K562 (cell line): ENCODE data around the gene KNCN. TPM values are rescaled to one million over a fixed set of nuclear protein-coding genes. Genes with fewer than 3 reads are reported as not detected.

Source experiments
- ATAC-seq: fragments of 200-7000 bp; cut with Tn5 transposase; 3 replicates; pipeline ENCODE4 v1.9.1; 2020; ENCODE audit warnings: moderate library complexity
- BruUV-seq: library from RNA; stranded (reverse); fragments of 400-500 nt; replicated peaks from 2 replicates; lab custom pipeline; 2021; lab: Mats Ljungman, UMichigan
- CTCF ChIA-PET: fragments of 300-600 bp; formaldehyde crosslinking; extraction: SDS; loops from one replicate; lab custom pipeline; 2021; ENCODE audit warnings: low intra/inter-chr PET ratio; lab: Yijun Ruan, JAX
- POLR2A ChIA-PET: fragments of 300-600, 350-650 bp; sonication (Branson Sonifier 250); formaldehyde crosslinking; extraction: SDS; loops from one replicate; lab custom pipeline; 2021; ENCODE audit warnings: antibody characterized with exemption, inconsistent platforms; lab: Yijun Ruan, JAX
- DNase-seq, 4 experiments: peaks; one replicate each; pipeline versions ENCODE4 v3.0.0 to v3.0.0-alpha.2; 2011 to 2018; ENCODE audit warnings: low spot score in 3 of 4, mixed read lengths in 3 of 4; ENCODE audit errors: extremely low read depth in 1 of 4
- FAIRE-seq: peaks from 2 replicates; lab custom pipeline; 2011; peaks lifted over from hg19 to GRCh38; lab: Jason Lieb, UNC
- H2AFZ ChIP-seq: 2 replicates; pipeline ENCODE4 v1.6.0; 2011; ENCODE audit warnings: low read depth, low read length, control low read depth, inconsistent platforms
- H3K27ac ChIP-seq: fragments of 200-600 bp; 3 replicates; pipeline ENCODE4 v1.8.0; 2011; ENCODE audit warnings: low read depth, mild to moderate bottlenecking, control low read depth, inconsistent platforms, low read length, moderate library complexity, mixed read lengths; ENCODE audit errors: extremely low read depth
- H3K27me3 ChIP-seq, 2 experiments: fragments of 300-600 bp in 1 of 2; 2 replicates in 1 of 2; 3 replicates in 1 of 2; pipeline versions ENCODE4 v1.6.0 to v1.8.0; 2011; ENCODE audit warnings: inconsistent platforms in 2 of 2, low read length in 2 of 2, mild to moderate bottlenecking in 1 of 2, mixed read lengths in 1 of 2, moderate library complexity in 1 of 2; ENCODE audit not compliant: control insufficient read depth in 2 of 2, insufficient read depth in 2 of 2
- H3K36me3 ChIP-seq: fragments of 300-600 bp; 3 replicates; pipeline ENCODE4 v1.8.0; 2011; ENCODE audit warnings: mild to moderate bottlenecking, low read length, inconsistent platforms; ENCODE audit not compliant: control insufficient read depth, insufficient read depth
- H3K4me1 ChIP-seq, 2 experiments: fragments of 200-600 bp in 1 of 2; replicated peaks in 1 of 2; 2 replicates in 1 of 2; 3 replicates in 1 of 2; pipeline versions ENCODE4 v1.5.1 to v1.8.0; 2011; ENCODE audit warnings: inconsistent platforms in 2 of 2, low read length in 2 of 2, mild to moderate bottlenecking in 1 of 2, mixed read lengths in 1 of 2, moderate library complexity in 1 of 2; ENCODE audit not compliant: control insufficient read depth in 2 of 2, insufficient read depth in 2 of 2
- H3K4me2 ChIP-seq: 2 replicates; pipeline ENCODE4 v1.6.1; 2011; ENCODE audit warnings: low read length, control low read depth, inconsistent platforms, mixed read lengths; ENCODE audit not compliant: insufficient read depth
- H3K4me3 ChIP-seq: fragments of 200-600 bp; sonication (generic), shearing (Covaris generic); 2 replicates; pipeline ENCODE4 v1.5.1; 2016; ENCODE audit warnings: control low read depth, inconsistent platforms
- H3K79me2 ChIP-seq: fragments of 200-600 bp; 3 replicates; pipeline ENCODE4 v1.8.0; 2011; ENCODE audit warnings: low read length, inconsistent platforms; ENCODE audit not compliant: control insufficient read depth, insufficient read depth
- H3K9ac ChIP-seq, 2 experiments: 2 replicates each; pipeline versions ENCODE4 v1.6.0 to v1.6.1; 2011; ENCODE audit warnings: low read depth in 2 of 2, low read length in 2 of 2, control low read depth in 1 of 2, inconsistent platforms in 1 of 2, mild to moderate bottlenecking in 1 of 2, mixed read lengths in 1 of 2; ENCODE audit not compliant: insufficient read depth in 1 of 2
- H3K9me1 ChIP-seq: one replicate; pipeline ENCODE4 v1.6.0; 2011; ENCODE audit warnings: inconsistent platforms, mild to moderate bottlenecking, low read length, moderate library complexity; ENCODE audit not compliant: control insufficient read depth, insufficient read depth
- H3K9me3 ChIP-seq: replicated peaks from 2 replicates; pipeline ENCODE4 v1.5.1; 2011; ENCODE audit warnings: low read depth, low read length, inconsistent platforms; ENCODE audit not compliant: control insufficient read depth, insufficient read depth
- H4K20me1 ChIP-seq: replicated peaks from 2 replicates; pipeline ENCODE4 v1.6.1; 2011; ENCODE audit warnings: low read length, inconsistent platforms, mixed read lengths; ENCODE audit not compliant: control insufficient read depth, insufficient read depth
- DMBX1 ChIP-seq: fragments of 250-450 bp; sonication (Bioruptor Pico); IDR thresholded peaks from 2 replicates; pipeline ENCODE4 v1.8.0; 2022; ENCODE audit warnings: inconsistent platforms, mild to moderate bottlenecking, moderate library complexity, borderline replicate concordance
- GTF2E2 ChIP-seq: fragments of 200-800 bp; sonication (Bioruptor generic); IDR thresholded peaks from 2 replicates; pipeline ENCODE4 v1.6.1; 2016; ENCODE audit warnings: missing genetic modification characterization, missing compliant biosample characterization
- KDM1A ChIP-seq, 2 experiments: fragments of 450-650 bp; IDR thresholded peaks; 2 replicates each; pipeline ENCODE4 v1.6.1; 2016; ENCODE audit warnings: mild to moderate bottlenecking in 2 of 2
- RFX7 ChIP-seq: fragments of 250-450 bp; sonication (Bioruptor Pico); IDR thresholded peaks from 2 replicates; pipeline ENCODE4 v1.5.1; 2021; ENCODE audit warnings: mild to moderate bottlenecking
- TAL1 ChIP-seq: fragments of 450-650 bp; IDR thresholded peaks from 2 replicates; pipeline ENCODE4 v1.6.1; 2016; ENCODE audit warnings: mild to moderate bottlenecking
- TCFL5 ChIP-seq: fragments of 250-450 bp; sonication (Bioruptor Pico); conservative IDR thresholded peaks from 2 replicates; pipeline ENCODE4 v1.6.1; 2021; ENCODE audit warnings: mild to moderate bottlenecking, moderate library complexity, matching md5 sums
- ZNF133 ChIP-seq: fragments of 250-450 bp; sonication (Bioruptor Pico); IDR thresholded peaks from 2 replicates; pipeline ENCODE4 v1.4.0; 2020; ENCODE audit warnings: mild to moderate bottlenecking
- ZNF165 ChIP-seq: fragments of 250-450 bp; sonication (Bioruptor Pico); IDR thresholded peaks from 2 replicates; pipeline ENCODE4 v1.4.0; 2020; ENCODE audit warnings: borderline replicate concordance
- ZNF589 ChIP-seq: fragments of 200-800 bp; sonication (Bioruptor generic); IDR thresholded peaks from 2 replicates; pipeline ENCODE4 v1.6.1; 2016; ENCODE audit warnings: low read depth, missing genetic modification characterization, missing compliant biosample characterization
- ZSCAN32 ChIP-seq: fragments of 450-650 bp; formaldehyde crosslinking; IDR thresholded peaks from 2 replicates; pipeline ENCODE4 v1.4.0; 2020; ENCODE audit warnings: mild to moderate bottlenecking, moderate library complexity
- WGBS: fragments of 100-300 bp; shearing (Covaris generic); methylation state at CpG from one replicate; pipeline ENCODE4 v1.1.6; 2016; ENCODE audit warnings: low coverage, mixed read lengths; ENCODE audit not compliant: insufficient coverage; ENCODE audit errors: missing lambda C conversion rate; 5-methylcytosine and 5-hydroxymethylcytosine counted together
- in situ Hi-C: fragments of 300-500 bp; cut with MboI; formaldehyde crosslinking; loops from 4 replicates; pipeline ENCODE4 v1.15.0; 2018; ENCODE audit warnings: inconsistent platforms, mixed read lengths
- intact Hi-C: fragments of 100-400 bp; cut with micrococcal nuclease; formaldehyde crosslinking; loops from 2 replicates; pipeline ENCODE4 v1.14.2; 2022
- polyA plus RNA-seq, 8 experiments: library from polyadenylated mRNA; depleted of rRNA in 4 of 8; stranded (reverse) in 5 of 8; unstranded in 3 of 8; fragments of >200 nt; fragmentation: Nextera tagmentation in 2 of 8; fragmentation: Illumina TruSeq in 1 of 8; extraction: Ambion mirVana in 2 of 8; extraction: Trizol in 1 of 8; gene quantifications; 2 replicates each; pipeline versions ENCODE4 v1.2.1 to v1.2.3, GENCODE V29; 2011 to 2014; ENCODE audit warnings: inconsistent platforms in 1 of 8, missing spikeins in 1 of 8
- total RNA-seq, 7 experiments: library from RNA; depleted of rRNA in 6 of 7; stranded (reverse); fragments of >200 nt in 6 of 7; fragmentation: Illumina TruSeq in 2 of 7; extraction: Trizol in 2 of 7; gene quantifications; 2 replicates each; pipeline versions ENCODE4 v1.2.1 to v1.2.3, GENCODE V29; 2011 to 2021; ENCODE audit warnings: low replicate concordance in 1 of 7
- TF ChIP-seq, protein P1 (sequence below): fragments of 150-350 bp; IDR thresholded peaks from 2 replicates; pipeline ENCODE4 v1.6.1; 2014; ENCODE audit warnings: low read depth, mild to moderate bottlenecking, low read length, borderline replicate concordance

The KNCN gene
- total and polyA plus RNA-seq, 9 of the 15 experiments (the other 6 are each of a cell fraction or from before 2014, with no cell fraction given): not detected

DNA sequence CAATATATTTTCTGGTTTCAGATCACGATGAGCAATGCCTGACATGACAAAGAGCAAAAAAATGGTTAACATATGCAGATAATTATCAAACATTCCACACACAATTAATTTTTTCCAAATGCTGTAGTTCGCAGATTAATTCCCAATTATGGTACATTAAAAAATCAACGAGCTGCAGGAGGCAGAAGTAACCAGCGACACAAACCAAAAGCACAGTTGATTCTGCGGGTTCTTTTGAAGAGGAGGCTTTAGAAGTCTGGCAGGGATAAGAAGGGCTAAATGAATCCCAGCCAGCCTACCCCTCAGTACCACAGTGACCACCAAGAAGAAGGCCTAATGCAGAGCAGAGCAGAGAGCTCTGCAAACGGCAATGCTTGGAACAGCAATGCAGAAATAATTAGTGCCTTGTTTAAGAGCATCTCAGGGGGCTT, 17.0 kb upstream of the KNCN start:
- in situ Hi-C loops: no loop called here

More for the DNA sequence above, 17.0 kb upstream of the KNCN start:
- FAIRE-seq: no peak
- no peak for DNase-seq
- H3K9ac ChIP-seq: no peak overlapping the region
- intact Hi-C loops: no loop called here
- BruUV-seq: no TSS peak
- POLR2A ChIA-PET: interaction anchor here (1.2 kb wide), 1 partner anchor 151 kb away, joined by 5 read pairs; the partner anchor contains the start of gene EFCAB14
- CTCF ChIA-PET: no interaction called here
- no peak overlapping the region for H3K4me3 ChIP-seq
- H3K4me1 ChIP-seq: no peaks in the 10 kb centered on the region; a peak in 2 of 5 replicates
- no peaks in the 10 kb centered on the region for H3K9me1 ChIP-seq
- TF ChIP-seq, protein P1, sequence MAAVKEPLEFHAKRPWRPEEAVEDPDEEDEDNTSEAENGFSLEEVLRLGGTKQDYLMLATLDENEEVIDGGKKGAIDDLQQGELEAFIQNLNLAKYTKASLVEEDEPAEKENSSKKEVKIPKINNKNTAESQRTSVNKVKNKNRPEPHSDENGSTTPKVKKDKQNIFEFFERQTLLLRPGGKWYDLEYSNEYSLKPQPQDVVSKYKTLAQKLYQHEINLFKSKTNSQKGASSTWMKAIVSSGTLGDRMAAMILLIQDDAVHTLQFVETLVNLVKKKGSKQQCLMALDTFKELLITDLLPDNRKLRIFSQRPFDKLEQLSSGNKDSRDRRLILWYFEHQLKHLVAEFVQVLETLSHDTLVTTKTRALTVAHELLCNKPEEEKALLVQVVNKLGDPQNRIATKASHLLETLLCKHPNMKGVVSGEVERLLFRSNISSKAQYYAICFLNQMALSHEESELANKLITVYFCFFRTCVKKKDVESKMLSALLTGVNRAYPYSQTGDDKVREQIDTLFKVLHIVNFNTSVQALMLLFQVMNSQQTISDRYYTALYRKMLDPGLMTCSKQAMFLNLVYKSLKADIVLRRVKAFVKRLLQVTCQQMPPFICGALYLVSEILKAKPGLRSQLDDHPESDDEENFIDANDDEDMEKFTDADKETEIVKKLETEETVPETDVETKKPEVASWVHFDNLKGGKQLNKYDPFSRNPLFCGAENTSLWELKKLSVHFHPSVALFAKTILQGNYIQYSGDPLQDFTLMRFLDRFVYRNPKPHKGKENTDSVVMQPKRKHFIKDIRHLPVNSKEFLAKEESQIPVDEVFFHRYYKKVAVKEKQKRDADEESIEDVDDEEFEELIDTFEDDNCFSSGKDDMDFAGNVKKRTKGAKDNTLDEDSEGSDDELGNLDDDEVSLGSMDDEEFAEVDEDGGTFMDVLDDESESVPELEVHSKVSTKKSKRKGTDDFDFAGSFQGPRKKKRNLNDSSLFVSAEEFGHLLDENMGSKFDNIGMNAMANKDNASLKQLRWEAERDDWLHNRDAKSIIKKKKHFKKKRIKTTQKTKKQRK: no peak
- TF ChIP-seq TCFL5 (CRISPR knock-in tag) (no peak), GTF2E2 (tag) (no peak), ZNF165 (CRISPR knock-in tag) (no peak), DMBX1 (no peak), KDM1A (IDR thresholded peaks at IDR 0.05) (no peak), ZNF133 (CRISPR knock-in tag) (no peak), ZNF589 (CRISPR knock-in tag) (no peak), RFX7 (CRISPR knock-in tag) (no peak), ZSCAN32 (CRISPR knock-in tag) (no peak), TAL1 (no peak)
- ATAC-seq: no peak
- no peaks in the 10 kb centered on the region for H3K79me2 ChIP-seq
- peaks cover 11% of the 10 kb centered on the region; the same call in 2 of the 3 replicates for H3K36me3 ChIP-seq
- WGBS: 63% methylated on average over 6 of the region's 6 CpGs
- H3K9me3 ChIP-seq: no peaks in the 10 kb centered on the region
- no peak overlapping the region for H3K27ac ChIP-seq
- H3K27me3 ChIP-seq: no peaks in the 10 kb centered on the region
- no peak overlapping the region for H3K4me2 ChIP-seq
- no peak overlapping the region for H2AFZ ChIP-seq
- no peaks in the 10 kb centered on the region for H4K20me1 ChIP-seq
